Activated gamma-delta T cell (primary cell): Measurements from ENCODE around the gene RRP36.
"Not testable (repeated sequence)": the region's sequence is repeated elsewhere in the genome, so short reads cannot be mapped to it uniquely, and the experiment has no call there.

ENCODE experiments used
- DNase-seq: peaks from one replicate; lab custom pipeline; 2025; lab: John Stamatoyannopoulos, UW
- total RNA-seq, 2 donors: gene quantifications; one replicate each; lab custom pipeline; 2026; lab: John Stamatoyannopoulos, UW

Gene RRP36
- total RNA-seq: 66.3 to 71.7 reads per million in 2 donors

GRCh38 chr6:43021270-43022047, at the start of gene RRP36:
TSS of gene RRP36 (plus strand) at chr6:43021623. CDS start at chr6:43021655, 32 bp downstream.
- DNase-seq: peak; percentile 37

- no peak for DNase-seq
Observed at GRCh38 chr6:42971746-42972327, 49.6 kb upstream of the RRP36 start.

GRCh38 chr6:42973926-42974325, 47.5 kb upstream of the RRP36 start:
- DNase-seq: no peak

GRCh38 chr6:42974919-42975505, 46.4 kb upstream of the RRP36 start:
- DNase-seq: no peak

GRCh38 chr6:42978487-42978838, 43.0 kb upstream of the RRP36 start:
- no peak for DNase-seq

- DNase-seq: peak; percentile 84
Observed at GRCh38 chr6:42978839-42979522, 42.4 kb upstream of the RRP36 start, which contains the start of gene PEX6. TSS of gene PEX6 (minus strand) at chr6:42979181. CDS start at chr6:42979150, 31 bp downstream.

GRCh38 chr6:42979523-42980177, 41.8 kb upstream of the RRP36 start:
- no peak for DNase-seq

- no peak for DNase-seq
Observed at GRCh38 chr6:42981836-42982235, 39.6 kb upstream of the RRP36 start.

- DNase-seq: peak; percentile 66
Observed at GRCh38 chr6:42984001-42984923, 37.2 kb upstream of the RRP36 start, which contains the start of gene PPP2R5D. TSS of gene PPP2R5D (plus strand) at chr6:42984570. CDS start at chr6:42984678, 108 bp downstream.

GRCh38 chr6:42984924-42985475, 36.4 kb upstream of the RRP36 start:
- DNase-seq: no peak

GRCh38 chr6:42987533-42988451, 33.6 kb upstream of the RRP36 start:
- DNase-seq: no peak

GRCh38 chr6:42988486-42989020, 32.9 kb upstream of the RRP36 start:
- DNase-seq: no peak

- DNase-seq: no peak
Observed at GRCh38 chr6:42989923-42990322, 31.5 kb upstream of the RRP36 start.

GRCh38 chr6:42993445-42993844, 28.0 kb upstream of the RRP36 start:
- DNase-seq: no peak

GRCh38 chr6:42996513-42996912, 24.9 kb upstream of the RRP36 start:
- no peak for DNase-seq

GRCh38 chr6:42998205-42998604, 23.2 kb upstream of the RRP36 start:
- not testable (repeated sequence) for DNase-seq

GRCh38 chr6:43001843-43002242, 19.6 kb upstream of the RRP36 start:
- no peak for DNase-seq

- DNase-seq: no peak
Observed at GRCh38 chr6:43005844-43006243, 15.6 kb upstream of the RRP36 start.

GRCh38 chr6:43006251-43006650, 15.2 kb upstream of the RRP36 start:
- DNase-seq: no peak
